IMR-90 (cell line): ENCODE data around the gene VLDLR. TPM values are rescaled to one million over a fixed set of nuclear protein-coding genes. Genes with fewer than 3 reads are reported as not detected.

Source experiments
- ATAC-seq: fragments of 200-7000 bp; cut with Tn5 transposase; 2 replicates; pipeline ENCODE4 v1.9.1; 2020; ENCODE audit warnings: low read depth, mild to moderate bottlenecking, moderate library complexity
- BruUV-seq: library from RNA; stranded (reverse); fragments of 400-500 nt; replicated peaks from 2 replicates; lab custom pipeline; 2021; lab: Mats Ljungman, UMichigan
- CTCF ChIA-PET: fragments of 300-600 bp; formaldehyde crosslinking; extraction: SDS; loops from one replicate; lab custom pipeline; 2021; ENCODE audit warnings: antibody characterized with exemption; lab: Yijun Ruan, JAX
- POLR2A ChIA-PET: fragments of 300-600 bp; sonication (Branson Sonifier 250); formaldehyde crosslinking; loops from one replicate; lab custom pipeline; 2022; ENCODE audit warnings: antibody characterized with exemption; ENCODE audit not compliant: unreplicated experiment; lab: Charles Lee
- DNase-seq: peaks from one replicate; pipeline ENCODE4 v3.0.0; 2013
- H2AFZ ChIP-seq: replicated peaks from 2 replicates; pipeline ENCODE3; 2013; ENCODE audit warnings: low read length, mild to moderate bottlenecking; ENCODE audit not compliant: poor library complexity
- H2AK5ac ChIP-seq: 2 replicates; pipeline ENCODE4 v1.6.1; 2013; ENCODE audit warnings: low read depth, low read length, inconsistent platforms
- H2AK9ac ChIP-seq: replicated peaks from 2 replicates; pipeline ENCODE3; 2013; ENCODE audit warnings: mild to moderate bottlenecking, low read depth, low read length, moderate library complexity; ENCODE audit not compliant: poor library complexity
- H2BK120ac ChIP-seq: 2 replicates; pipeline ENCODE4 v1.6.1; 2013; ENCODE audit warnings: low read depth, low read length, inconsistent platforms
- H2BK15ac ChIP-seq: 3 replicates; pipeline ENCODE4 v1.6.1; 2013; ENCODE audit warnings: low read depth, low read length, inconsistent platforms
- H2BK20ac ChIP-seq: 2 replicates; pipeline ENCODE4 v1.6.1; 2013; ENCODE audit warnings: low read depth, mild to moderate bottlenecking, inconsistent platforms, low read length, moderate library complexity
- H2BK5ac ChIP-seq: 2 replicates; pipeline ENCODE4 v1.6.1; 2013; ENCODE audit warnings: mild to moderate bottlenecking, low read depth, low read length, inconsistent platforms; ENCODE audit not compliant: poor library complexity, severe bottlenecking
- H3K14ac ChIP-seq: replicated peaks from 2 replicates; pipeline ENCODE4 v1.6.1; 2013; ENCODE audit warnings: low read depth, low read length, inconsistent platforms
- H3K18ac ChIP-seq: 2 replicates; pipeline ENCODE4 v1.6.1; 2013; ENCODE audit warnings: low read depth, low read length, control low read depth
- H3K23ac ChIP-seq: 2 replicates; pipeline ENCODE4 v1.6.1; 2013; ENCODE audit warnings: low read depth, low read length, inconsistent platforms
- H3K27ac ChIP-seq: 2 replicates; pipeline ENCODE4 v1.5.1; 2013; ENCODE audit warnings: mild to moderate bottlenecking, control low read depth, low read length; ENCODE audit not compliant: insufficient read depth
- H3K27me3 ChIP-seq: 2 replicates; pipeline ENCODE4 v1.6.1; 2013; ENCODE audit warnings: low read length; ENCODE audit not compliant: control insufficient read depth, insufficient read depth
- H3K36me3 ChIP-seq: 2 replicates; pipeline ENCODE4 v1.6.1; 2013; ENCODE audit warnings: low read length, mixed read lengths; ENCODE audit not compliant: control insufficient read depth, insufficient read depth
- H3K4ac ChIP-seq: 2 replicates; pipeline ENCODE4 v1.6.1; 2013; ENCODE audit warnings: low read depth, low read length, inconsistent platforms
- H3K4me1 ChIP-seq: 2 replicates; pipeline ENCODE4 v1.6.1; 2013; ENCODE audit warnings: low read length, mixed read lengths; ENCODE audit not compliant: control insufficient read depth, insufficient read depth
- H3K4me2 ChIP-seq: 2 replicates; pipeline ENCODE4 v1.6.1; 2013; ENCODE audit warnings: low read depth, mild to moderate bottlenecking, control low read depth, low read length, moderate library complexity
- H3K4me3 ChIP-seq: 2 replicates; pipeline ENCODE4 v1.5.1; 2013; ENCODE audit warnings: low read depth, mild to moderate bottlenecking, control low read depth, low read length, moderate library complexity; ENCODE audit not compliant: insufficient read depth
- H3K56ac ChIP-seq: 2 replicates; pipeline ENCODE4 v1.6.1; 2013; ENCODE audit warnings: low read length, inconsistent platforms; ENCODE audit not compliant: insufficient read depth; ENCODE audit errors: extremely low read depth
- H3K79me1 ChIP-seq, 2 experiments: 2 replicates each; pipeline ENCODE4 v1.6.1; 2013; ENCODE audit warnings: low read length in 2 of 2, inconsistent platforms in 1 of 2, low read depth in 1 of 2
- H3K9ac ChIP-seq: 2 replicates; pipeline ENCODE4 v1.6.1; 2013; ENCODE audit warnings: low read depth, low read length, control low read depth
- H3K9me1 ChIP-seq: 2 replicates; pipeline ENCODE4 v1.6.1; 2013; ENCODE audit warnings: low read length, inconsistent platforms; ENCODE audit not compliant: insufficient read depth
- H3K9me3 ChIP-seq: 2 replicates; pipeline ENCODE4 v1.6.1; 2013; ENCODE audit warnings: low read length; ENCODE audit not compliant: control insufficient read depth, insufficient read depth
- H4K20me1 ChIP-seq: 2 replicates; pipeline ENCODE4 v1.6.1; 2013; ENCODE audit warnings: low read length, inconsistent platforms; ENCODE audit not compliant: insufficient read depth
- H4K5ac ChIP-seq: 2 replicates; pipeline ENCODE4 v1.6.1; 2013; ENCODE audit warnings: mild to moderate bottlenecking, low read depth, low read length, control low read depth
- H4K8ac ChIP-seq, 2 experiments: 2 replicates each; pipeline ENCODE4 v1.6.1; 2013; ENCODE audit warnings: low read depth in 2 of 2, low read length in 2 of 2, control low read depth in 1 of 2, inconsistent platforms in 1 of 2
- H4K91ac ChIP-seq: 2 replicates; pipeline ENCODE4 v1.6.1; 2013; ENCODE audit warnings: low read depth, low read length, inconsistent platforms; ENCODE audit not compliant: insufficient read depth
- BHLHE40 ChIP-seq: fragments of 150-350 bp; IDR thresholded peaks from 2 replicates; pipeline ENCODE4 v1.6.1; 2016; ENCODE audit warnings: mild to moderate bottlenecking, low read depth, low read length
- CEBPB ChIP-seq: IDR thresholded peaks from 2 replicates; pipeline ENCODE4 v1.6.1; 2012; ENCODE audit warnings: low read depth, low read length, improper control_type of control experiment
- CHD1 ChIP-seq: IDR thresholded peaks from 2 replicates; pipeline ENCODE4 v1.6.1; 2012; ENCODE audit warnings: low read depth, low read length, improper control_type of control experiment
- CTCF ChIP-seq: conservative IDR thresholded peaks from 2 replicates; pipeline ENCODE4 v1.5.1; 2012; ENCODE audit warnings: mild to moderate bottlenecking, low read depth, low read length, improper control_type of control experiment
- ELK1 ChIP-seq: fragments of 150-350 bp; IDR thresholded peaks from 2 replicates; pipeline ENCODE4 v1.6.1; 2016; ENCODE audit warnings: low read depth, mild to moderate bottlenecking, low read length, moderate library complexity, borderline replicate concordance
- MAFK ChIP-seq: IDR thresholded peaks from 2 replicates; pipeline ENCODE4 v1.6.1; 2012; ENCODE audit warnings: low read depth, low read length, improper control_type of control experiment
- MXI1 ChIP-seq: IDR thresholded peaks from 2 replicates; pipeline ENCODE4 v1.6.1; 2012; ENCODE audit warnings: low read depth, mild to moderate bottlenecking, low read length, moderate library complexity, borderline replicate concordance
- RAD21 ChIP-seq: IDR thresholded peaks from 2 replicates; pipeline ENCODE4 v1.6.1; 2012; ENCODE audit warnings: low read length, improper control_type of control experiment
- RFX5 ChIP-seq: IDR thresholded peaks from 2 replicates; pipeline ENCODE4 v1.8.0; 2012; ENCODE audit warnings: low read depth, mild to moderate bottlenecking, low read length, moderate library complexity
- SMC3 ChIP-seq: fragments of 150-350 bp; IDR thresholded peaks from 2 replicates; pipeline ENCODE4 v1.6.1; 2016; ENCODE audit warnings: low read depth, mild to moderate bottlenecking, antibody characterized with exemption, low read length, moderate library complexity
- USF2 ChIP-seq: fragments of 150-350 bp; IDR thresholded peaks from 2 replicates; pipeline ENCODE4 v1.6.1; 2017; ENCODE audit warnings: mild to moderate bottlenecking, antibody characterized with exemption, low read length, low read depth
- WGBS, 2 experiments: methylation state at CpG; one replicate each; pipeline versions ENCODE4 v1.1.5 to v1.1.7; 2013; ENCODE audit warnings: missing lambda C conversion rate in 2 of 2; ENCODE audit not compliant: insufficient read length in 1 of 2; ENCODE audit errors: extremely low coverage in 2 of 2; 5-methylcytosine and 5-hydroxymethylcytosine counted together
- dilution Hi-C: fragments of 300-500 bp; cut with HindIII; formaldehyde crosslinking; loops from one replicate; pipeline ENCODE4 v1.14.3; 2018; ENCODE audit warnings: low sequenced_read_pairs; ENCODE audit not compliant: unreplicated experiment
- in situ Hi-C: fragments of 300-500 bp; cut with MboI; formaldehyde crosslinking; loops from 3 replicates; pipeline ENCODE4 v1.14.3; 2019; ENCODE audit warnings: low sequenced_read_pairs, inconsistent platforms, mixed read lengths
- intact Hi-C: fragments of 100-400 bp; cut with micrococcal nuclease; formaldehyde crosslinking; loops from 2 replicates; pipeline ENCODE4 v1.10.0; 2022
- polyA plus RNA-seq, 3 experiments: library from polyadenylated mRNA; depleted of rRNA; stranded (reverse); fragments of >200 nt; gene quantifications; 2 replicates each; pipeline ENCODE4 v1.2.3, GENCODE V29; 2012; ENCODE audit warnings: low replicate concordance in 1 of 3
- total RNA-seq: library from RNA; depleted of rRNA; stranded (reverse); fragments of >200 nt; gene quantifications from 2 replicates; pipeline ENCODE4 v1.2.3, GENCODE V29; 2012

The VLDLR gene
- total and polyA plus RNA-seq, 2 of the 4 experiments (the other 2 are of a cell fraction), result 9.0 to 10.2 TPM

- Histone ChIP-seq H2AK5ac (no peak overlapping the region), H3K9ac (no peak overlapping the region), H2BK20ac (no peak overlapping the region), H3K4me1 (no peaks in the 10 kb centered on the region; the same call in 1 of the 2 replicates), H3K4ac (no peak overlapping the region), H2AFZ (no peak overlapping the region), H2BK5ac (no peak overlapping the region), H3K27ac (no peak overlapping the region), H3K27me3 (no peaks in the 10 kb centered on the region), H3K4me2 (no peak overlapping the region), H3K4me3 (no peak overlapping the region), H3K23ac (no peak overlapping the region), H2BK120ac (no peak overlapping the region), H3K9me1 (0 out of 2 replicates have a peak, but pooled peaks cover 2% of the 10 kb centered on the region), H4K5ac (no peak overlapping the region), H2BK15ac (no peak overlapping the region), H2AK9ac (no peak overlapping the region), H3K18ac (no peak overlapping the region), H3K79me1 (peaks cover 0 to 14% of the 10 kb centered on the region in 2 experiments; a peak in 2 of 4 replicates), H3K9me3 (no peaks in the 10 kb centered on the region), H3K56ac (no peak overlapping the region), H3K14ac (no peak overlapping the region), H4K91ac (no peak overlapping the region), H4K20me1 (no peaks in the 10 kb centered on the region), H4K8ac (no peak overlapping the region), H3K36me3 (peaks cover 35% of the 10 kb centered on the region)
- no TSS peak for BruUV-seq
- CTCF ChIA-PET, result no interaction called here
- no peak for ATAC-seq
- dilution Hi-C loops (no loop called here), intact Hi-C loops (no loop called here), in situ Hi-C loops (no loop called here)
- POLR2A ChIA-PET, result no interaction called here
- WGBS, 2 experiments, result no CpG with 5 or more reads among the region's 3 CpGs
- TF ChIP-seq CHD1, result no peak
- TF ChIP-seq RAD21, result no peak
- no peak for TF ChIP-seq MAFK
- TF ChIP-seq ELK1, result no peak
- TF ChIP-seq SMC3, result no peak
- no peak for TF ChIP-seq USF2
- TF ChIP-seq CEBPB, result no peak
- TF ChIP-seq RFX5, result no peak
- no peak for TF ChIP-seq BHLHE40
- no peak for TF ChIP-seq CTCF
- no peak for TF ChIP-seq MXI1
- no peak for DNase-seq
Observed at GRCh38 chr9:2638871-2639673, 17.5 kb downstream of the VLDLR start.
